Measurements from ENCODE around the gene NOCT.
"Not testable (repeated sequence)": the region's sequence is repeated elsewhere in the genome, so short reads cannot be mapped to it uniquely, and the experiment has no call there.

NOCT gene

GRCh38 chr4:139011225-139011950 is 4.2 kb upstream of the NOCT start:
- DNase-seq, result peak; percentile 10

- DNase-seq, result peak; percentile 74
These were observed 961 bp upstream of the NOCT start for GRCh38 chr4:139014371-139015268.

GRCh38 chr4:139015948-139016471 is 429 bp downstream of the NOCT start:
- peak; percentile 39 for DNase-seq

GRCh38 chr4:139017861-139018260 is 2.3 kb downstream of the NOCT start:
- no peak for DNase-seq

- no peak for DNase-seq
These were observed 2.9 kb downstream of the NOCT start for GRCh38 chr4:139018501-139018900.

GRCh38 chr4:139018971-139019758 is 3.6 kb downstream of the NOCT start:
- DNase-seq, result no peak

- DNase-seq, result no peak
These were observed 4.8 kb downstream of the NOCT start for GRCh38 chr4:139020384-139020783.

- not testable (repeated sequence) for DNase-seq
These were observed 5.5 kb downstream of the NOCT start for GRCh38 chr4:139021071-139021470.

- no peak for DNase-seq
These were observed 7.3 kb downstream of the NOCT start for GRCh38 chr4:139022835-139023234.

GRCh38 chr4:139024686-139025085 is 9.1 kb downstream of the NOCT start:
- DNase-seq, result no peak

GRCh38 chr4:139025841-139026240 is 10.3 kb downstream of the NOCT start:
- no peak for DNase-seq

- no peak for DNase-seq
These were observed 12.2 kb downstream of the NOCT start for GRCh38 chr4:139027776-139028175.

- no peak for DNase-seq
These were observed 12.6 kb downstream of the NOCT start for GRCh38 chr4:139028191-139028661.

- DNase-seq, result not testable (repeated sequence)
These were observed 14.3 kb downstream of the NOCT start for GRCh38 chr4:139029866-139030363.

- DNase-seq, result peak; percentile 73
These were observed 15.1 kb downstream of the NOCT start for GRCh38 chr4:139030614-139031235.

GRCh38 chr4:139035650-139036049 is 20.1 kb downstream of the NOCT start:
- no peak for DNase-seq

GRCh38 chr4:139036885-139037284 is 21.3 kb downstream of the NOCT start:
- DNase-seq, result no peak

- no peak for DNase-seq
These were observed 23.4 kb downstream of the NOCT start for GRCh38 chr4:139038874-139039443.

- no peak for DNase-seq
These were observed 27.4 kb downstream of the NOCT start for GRCh38 chr4:139042981-139043460.

- DNase-seq, result no peak
These were observed 28.7 kb downstream of the NOCT start for GRCh38 chr4:139044291-139044690.

- no peak for DNase-seq
These were observed 32.4 kb downstream of the NOCT start for GRCh38 chr4:139048026-139048425.

- no peak for DNase-seq
These were observed 34.9 kb downstream of the NOCT start for GRCh38 chr4:139050446-139050845.
